ENCODE data around the gene HCRT.
"Not testable (repeated sequence)": the region's sequence is repeated elsewhere in the genome, so short reads cannot be mapped to it uniquely, and the experiment has no call there.

GRCh38 chr17:42143138-42143537, 42.1 kb downstream of the HCRT start:
- TF ChIP-seq, protein P1, sequence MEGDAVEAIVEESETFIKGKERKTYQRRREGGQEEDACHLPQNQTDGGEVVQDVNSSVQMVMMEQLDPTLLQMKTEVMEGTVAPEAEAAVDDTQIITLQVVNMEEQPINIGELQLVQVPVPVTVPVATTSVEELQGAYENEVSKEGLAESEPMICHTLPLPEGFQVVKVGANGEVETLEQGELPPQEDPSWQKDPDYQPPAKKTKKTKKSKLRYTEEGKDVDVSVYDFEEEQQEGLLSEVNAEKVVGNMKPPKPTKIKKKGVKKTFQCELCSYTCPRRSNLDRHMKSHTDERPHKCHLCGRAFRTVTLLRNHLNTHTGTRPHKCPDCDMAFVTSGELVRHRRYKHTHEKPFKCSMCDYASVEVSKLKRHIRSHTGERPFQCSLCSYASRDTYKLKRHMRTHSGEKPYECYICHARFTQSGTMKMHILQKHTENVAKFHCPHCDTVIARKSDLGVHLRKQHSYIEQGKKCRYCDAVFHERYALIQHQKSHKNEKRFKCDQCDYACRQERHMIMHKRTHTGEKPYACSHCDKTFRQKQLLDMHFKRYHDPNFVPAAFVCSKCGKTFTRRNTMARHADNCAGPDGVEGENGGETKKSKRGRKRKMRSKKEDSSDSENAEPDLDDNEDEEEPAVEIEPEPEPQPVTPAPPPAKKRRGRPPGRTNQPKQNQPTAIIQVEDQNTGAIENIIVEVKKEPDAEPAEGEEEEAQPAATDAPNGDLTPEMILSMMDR (IDR thresholded peaks at IDR 0.05) = not testable (repeated sequence)
- TF ChIP-seq POLR2A (IDR thresholded peaks at IDR 0.05) = not testable (repeated sequence)

Data from uterus (tissue), 2 donors.